H1 (cell line): ENCODE measurements around the gene PITPNC1. TPM values are rescaled to one million over a fixed set of nuclear protein-coding genes. Genes with fewer than 3 reads are reported as not detected.

Experiments
- JUN ChIP-seq: IDR thresholded peaks from 2 replicates; pipeline ENCODE4 v1.6.1; 2011; ENCODE audit warnings: low read depth, mild to moderate bottlenecking, improper control_type of control experiment, low read length
- KDM4A ChIP-seq: IDR thresholded peaks from one replicate; pipeline ENCODE4 v1.7.1; 2012; ENCODE audit warnings: low read depth, mild to moderate bottlenecking, moderate library complexity, low read length, inconsistent platforms; ENCODE audit not compliant: severe bottlenecking
- POLR2A ChIP-seq, 2 experiments: IDR thresholded peaks; 1 replicate in 1 of 2; 2 replicates in 1 of 2; pipeline ENCODE4 v1.6.1; 2011; ENCODE audit warnings: low read depth in 2 of 2, low read length in 2 of 2, mild to moderate bottlenecking in 2 of 2; ENCODE audit errors: control extremely low read depth in 1 of 2
- RBBP5 ChIP-seq: IDR thresholded peaks from 2 replicates; pipeline ENCODE4 v1.7.1; 2012; ENCODE audit warnings: low read depth, mild to moderate bottlenecking, inconsistent platforms, low read length, moderate library complexity, borderline replicate concordance
- SIRT6 ChIP-seq: IDR thresholded peaks from one replicate; pipeline ENCODE4 v1.7.1; 2012; ENCODE audit warnings: low read length, inconsistent platforms
- SP4 ChIP-seq: IDR thresholded peaks from 2 replicates; pipeline ENCODE4 v1.6.1; 2012; ENCODE audit warnings: low read length, inconsistent platforms
- polyA plus RNA-seq, 7 experiments: library from polyadenylated mRNA; depleted of rRNA in 3 of 7; stranded (reverse) in 5 of 7; unstranded in 2 of 7; fragments of >200 nt in 5 of 7; fragments of 200-250 nt in 2 of 7; gene quantifications; 1 replicate in 5 of 7; 2 replicates in 1 of 7; 4 replicates in 1 of 7; pipeline versions ENCODE4 v1.2.1 to v1.2.3, GENCODE V29; 2011 to 2013; ENCODE audit warnings: missing spikeins in 2 of 7, mixed read lengths in 2 of 7
- total RNA-seq: library from RNA; stranded (reverse); fragmentation: NEBNext Ultra II Directional; extraction: Animal tissue kit (Norgen Biotek cat#: 25700); gene quantifications from 2 replicates; pipeline ENCODE4 v1.2.1, GENCODE V29; 2021
- TF ChIP-seq, protein P1 (sequence below): IDR thresholded peaks from 2 replicates; pipeline ENCODE4 v1.6.1; 2012; ENCODE audit warnings: low read length, inconsistent platforms

The PITPNC1 gene
- total and polyA plus RNA-seq, 2 of the 8 experiments (the other 6 are each of a cell fraction or from before 2014, with no cell fraction given), result 17.6 to 54.7 TPM

GRCh38 chr17:67477687-67478086, 100.6 kb downstream of the PITPNC1 start (continued):
- TF ChIP-seq RBBP5, result no peak
- TF ChIP-seq, protein P1, sequence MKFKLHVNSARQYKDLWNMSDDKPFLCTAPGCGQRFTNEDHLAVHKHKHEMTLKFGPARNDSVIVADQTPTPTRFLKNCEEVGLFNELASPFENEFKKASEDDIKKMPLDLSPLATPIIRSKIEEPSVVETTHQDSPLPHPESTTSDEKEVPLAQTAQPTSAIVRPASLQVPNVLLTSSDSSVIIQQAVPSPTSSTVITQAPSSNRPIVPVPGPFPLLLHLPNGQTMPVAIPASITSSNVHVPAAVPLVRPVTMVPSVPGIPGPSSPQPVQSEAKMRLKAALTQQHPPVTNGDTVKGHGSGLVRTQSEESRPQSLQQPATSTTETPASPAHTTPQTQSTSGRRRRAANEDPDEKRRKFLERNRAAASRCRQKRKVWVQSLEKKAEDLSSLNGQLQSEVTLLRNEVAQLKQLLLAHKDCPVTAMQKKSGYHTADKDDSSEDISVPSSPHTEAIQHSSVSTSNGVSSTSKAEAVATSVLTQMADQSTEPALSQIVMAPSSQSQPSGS, result no peak
- no peak for TF ChIP-seq SIRT6
- no peak for TF ChIP-seq SP4
- TF ChIP-seq KDM4A, result no peak
- no peak for TF ChIP-seq JUN
- no peak for TF ChIP-seq POLR2A (IDR thresholded peaks at IDR 0.05; ENCODE audit: control extremely low read depth in 1 of 2, low read depth in 2 of 2, low read length in 2 of 2)
